Measurements from ENCODE around the gene IPP. TPM values are rescaled to one million over a fixed set of nuclear protein-coding genes. Genes with fewer than 3 reads are reported as not detected.

The IPP gene
- total RNA-seq, 1 donor = 11.7 TPM

DNA sequence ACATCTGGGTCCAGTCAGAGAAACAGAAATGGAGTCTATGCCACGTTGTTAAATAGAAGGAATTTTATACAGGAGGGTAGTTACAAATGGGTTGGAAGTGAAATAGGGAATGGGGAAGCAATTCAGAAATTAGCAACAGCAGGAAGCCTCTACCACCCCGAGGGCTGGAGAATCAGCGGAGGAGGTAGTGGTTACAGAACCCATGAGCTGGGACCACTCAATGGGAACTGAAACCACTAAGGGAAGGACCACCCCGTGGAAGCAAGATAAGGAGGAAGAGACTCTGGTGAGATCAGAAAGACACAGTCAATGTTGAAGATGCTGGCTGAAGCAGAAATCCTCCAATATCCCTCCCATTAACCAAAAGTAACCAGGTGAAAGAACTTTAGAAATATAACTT is 37.5 kb upstream of the IPP start:
- no peak for DNase-seq (ENCODE audit: low read depth)
- TF ChIP-seq, protein P1, sequence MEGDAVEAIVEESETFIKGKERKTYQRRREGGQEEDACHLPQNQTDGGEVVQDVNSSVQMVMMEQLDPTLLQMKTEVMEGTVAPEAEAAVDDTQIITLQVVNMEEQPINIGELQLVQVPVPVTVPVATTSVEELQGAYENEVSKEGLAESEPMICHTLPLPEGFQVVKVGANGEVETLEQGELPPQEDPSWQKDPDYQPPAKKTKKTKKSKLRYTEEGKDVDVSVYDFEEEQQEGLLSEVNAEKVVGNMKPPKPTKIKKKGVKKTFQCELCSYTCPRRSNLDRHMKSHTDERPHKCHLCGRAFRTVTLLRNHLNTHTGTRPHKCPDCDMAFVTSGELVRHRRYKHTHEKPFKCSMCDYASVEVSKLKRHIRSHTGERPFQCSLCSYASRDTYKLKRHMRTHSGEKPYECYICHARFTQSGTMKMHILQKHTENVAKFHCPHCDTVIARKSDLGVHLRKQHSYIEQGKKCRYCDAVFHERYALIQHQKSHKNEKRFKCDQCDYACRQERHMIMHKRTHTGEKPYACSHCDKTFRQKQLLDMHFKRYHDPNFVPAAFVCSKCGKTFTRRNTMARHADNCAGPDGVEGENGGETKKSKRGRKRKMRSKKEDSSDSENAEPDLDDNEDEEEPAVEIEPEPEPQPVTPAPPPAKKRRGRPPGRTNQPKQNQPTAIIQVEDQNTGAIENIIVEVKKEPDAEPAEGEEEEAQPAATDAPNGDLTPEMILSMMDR (IDR thresholded peaks at IDR 0.05; ENCODE audit: insufficient read depth, low read length) = no peak
- H3K4me3 ChIP-seq (ENCODE audit: low read depth, low read length) = no peak overlapping the region

GRCh38 chr1:45785583-45785982 is 35.1 kb upstream of the IPP start:
- TF ChIP-seq, protein P1 (IDR thresholded peaks at IDR 0.05; ENCODE audit: insufficient read depth, low read length) = no peak
- no peak for DNase-seq (ENCODE audit: low read depth)
- H3K4me3 ChIP-seq (ENCODE audit: low read depth, low read length) = no peak overlapping the region

DNA sequence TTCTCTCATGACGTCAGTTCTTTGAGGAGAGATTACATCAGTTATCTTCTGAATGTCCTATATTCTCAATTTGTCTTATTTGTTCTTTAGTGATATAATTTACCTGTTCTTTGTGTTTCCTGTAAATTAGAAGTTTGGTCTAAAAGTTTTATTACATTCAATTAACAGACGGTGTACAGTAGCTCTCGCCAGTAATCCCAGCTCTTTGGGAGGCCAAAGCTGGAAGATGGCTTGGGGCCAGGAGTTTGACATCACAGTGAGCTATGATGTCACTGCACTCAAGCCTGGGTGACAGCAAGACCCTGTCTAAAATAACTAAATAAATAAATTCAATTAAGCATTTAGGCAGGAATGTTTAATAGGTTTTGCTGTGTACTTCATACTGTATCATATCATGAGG is 25.3 kb upstream of the IPP start:
- no peak for DNase-seq (ENCODE audit: low read depth)
- TF ChIP-seq, protein P1 (IDR thresholded peaks at IDR 0.05; ENCODE audit: insufficient read depth, low read length) = no peak
- H3K4me3 ChIP-seq (ENCODE audit: low read depth, low read length) = no peak overlapping the region

DNA sequence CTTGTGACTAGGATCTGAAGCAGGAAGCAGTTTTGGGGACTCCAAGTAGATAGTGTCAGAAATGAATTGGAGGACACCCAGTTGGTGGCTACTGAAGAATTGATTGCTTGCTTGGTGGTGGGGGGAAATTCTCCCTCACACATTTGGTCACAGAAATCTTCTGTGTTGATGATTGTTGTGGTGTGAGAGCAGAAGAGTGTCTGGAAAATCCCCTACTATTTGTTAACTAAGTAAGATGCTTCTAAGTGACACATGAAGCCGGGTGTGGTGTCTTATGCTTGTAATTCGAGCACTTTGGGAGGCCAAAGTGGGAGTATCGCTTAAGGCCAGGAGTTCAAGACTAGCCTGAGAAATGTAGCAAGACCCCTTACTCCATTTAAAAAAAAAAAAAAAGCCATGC is 22.5 kb upstream of the IPP start:
- H3K4me3 ChIP-seq (ENCODE audit: low read depth, low read length) = no peak overlapping the region
- DNase-seq (ENCODE audit: low read depth) = no peak
- TF ChIP-seq, protein P1 (IDR thresholded peaks at IDR 0.05; ENCODE audit: insufficient read depth, low read length) = no peak

DNA sequence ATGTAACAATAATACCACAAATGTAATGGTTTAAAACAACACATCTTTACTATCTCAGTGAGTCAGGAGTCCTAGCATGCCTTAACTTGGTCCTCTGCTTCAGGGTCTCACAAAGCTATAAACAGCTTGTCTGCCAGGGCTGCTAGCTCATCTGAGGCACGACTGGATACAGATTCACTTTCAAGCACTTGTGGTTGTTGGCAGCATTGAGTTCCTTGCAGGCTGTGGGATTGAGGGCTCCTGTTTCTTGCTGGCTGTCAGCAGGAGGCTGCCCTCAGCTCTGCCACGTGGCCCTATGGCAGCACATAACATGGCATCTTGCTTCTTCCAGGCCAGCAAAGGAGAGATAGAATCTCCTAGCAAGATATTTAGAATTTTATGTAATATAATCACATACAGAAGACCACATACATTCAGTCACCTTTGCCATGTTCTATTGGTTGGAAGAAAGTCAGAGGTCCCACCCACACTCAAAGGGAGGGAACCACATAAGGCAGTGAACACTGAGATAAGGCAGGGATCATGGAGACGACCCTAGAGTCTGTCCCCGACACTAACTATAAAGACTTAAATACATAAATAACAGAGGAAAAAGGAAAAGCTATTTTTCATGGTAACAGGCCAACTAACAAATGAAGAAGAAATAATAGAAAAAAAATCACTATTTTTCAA is 18.9 kb upstream of the IPP start:
- TF ChIP-seq, protein P1 (IDR thresholded peaks at IDR 0.05; ENCODE audit: insufficient read depth, low read length) = no peak
- peak; percentile 90 for DNase-seq (ENCODE audit: low read depth)
- no peak overlapping the region for H3K4me3 ChIP-seq (ENCODE audit: low read depth, low read length)

DNA sequence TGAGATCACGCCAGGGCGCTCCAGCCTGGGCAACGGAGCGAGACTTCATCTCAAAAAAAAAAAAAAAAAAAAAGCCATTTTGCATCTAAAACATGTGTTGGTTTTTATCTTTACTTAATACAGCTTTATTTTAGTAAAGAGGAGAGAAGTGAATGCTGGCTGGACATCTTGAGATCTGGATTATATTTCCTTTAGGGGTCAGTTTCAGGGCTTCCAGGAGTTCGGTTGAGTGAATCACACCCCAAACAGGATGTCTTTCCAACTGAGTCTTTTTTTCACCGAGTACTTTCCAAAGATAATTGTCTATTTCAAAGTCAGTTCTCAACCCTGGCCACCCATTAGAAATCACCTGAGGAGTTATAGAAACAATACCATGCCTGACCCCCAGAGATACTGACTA is 16.6 kb upstream of the IPP start:
- TF ChIP-seq, protein P1 (IDR thresholded peaks at IDR 0.05; ENCODE audit: insufficient read depth, low read length) = no peak
- no peak overlapping the region for H3K4me3 ChIP-seq (ENCODE audit: low read depth, low read length)

More for the DNA sequence above, 16.6 kb upstream of the IPP start:
- DNase-seq (ENCODE audit: low read depth) = peak; percentile 87

All from fibroblast of the aortic adventitia (primary cell).